Stimulated activated naive B cell treated with anti-CD40 and anti-IgM and Interleukin-4, amounts not matched to agents 10 μg/mL and 1 μg/mL and 100 μg/mL, for 72 hours (primary cell): Measurements from ENCODE around the gene TMEM150A.
"Not testable (repeated sequence)": the region's sequence is repeated elsewhere in the genome, so short reads cannot be mapped to it uniquely, and the experiment has no call there.

Experiments used
- ATAC-seq, 2 donors: fragments of 150-1000 bp; cut with Tn5 transposase; replicated peaks; 2 replicates each; pipeline ENCODE4 v1.10.0; 2021; ENCODE audit warnings: moderate library complexity in 1 of 2
- DNase-seq: peaks from one replicate; pipeline ENCODE4 v3.0.0; 2021
- H3K27ac Mint-ChIP-seq: one replicate; pipeline ENCODE4 v1.8.0; 2022; ENCODE audit warnings: mild to moderate bottlenecking, mixed read lengths
- H3K27me3 Mint-ChIP-seq, 2 donors: one replicate each; pipeline ENCODE4 v1.8.0; 2022; ENCODE audit warnings: mixed read lengths in 2 of 2
- H3K36me3 Mint-ChIP-seq, 2 donors: one replicate each; pipeline ENCODE4 v1.8.0; 2022; ENCODE audit warnings: mixed read lengths in 2 of 2, mild to moderate bottlenecking in 1 of 2
- H3K4me1 Mint-ChIP-seq, 2 donors: one replicate each; pipeline ENCODE4 v1.8.0; 2022; ENCODE audit warnings: mixed read lengths in 2 of 2, mild to moderate bottlenecking in 1 of 2
- H3K4me3 Mint-ChIP-seq, 2 donors: one replicate each; pipeline ENCODE4 v1.8.0; 2022; ENCODE audit warnings: mild to moderate bottlenecking in 2 of 2, mixed read lengths in 2 of 2, moderate library complexity in 1 of 2
- H3K9me3 Mint-ChIP-seq, 2 donors: one replicate each; pipeline ENCODE4 v1.8.0; 2022; ENCODE audit warnings: mixed read lengths in 2 of 2, mild to moderate bottlenecking in 1 of 2

The TMEM150A gene

DNA sequence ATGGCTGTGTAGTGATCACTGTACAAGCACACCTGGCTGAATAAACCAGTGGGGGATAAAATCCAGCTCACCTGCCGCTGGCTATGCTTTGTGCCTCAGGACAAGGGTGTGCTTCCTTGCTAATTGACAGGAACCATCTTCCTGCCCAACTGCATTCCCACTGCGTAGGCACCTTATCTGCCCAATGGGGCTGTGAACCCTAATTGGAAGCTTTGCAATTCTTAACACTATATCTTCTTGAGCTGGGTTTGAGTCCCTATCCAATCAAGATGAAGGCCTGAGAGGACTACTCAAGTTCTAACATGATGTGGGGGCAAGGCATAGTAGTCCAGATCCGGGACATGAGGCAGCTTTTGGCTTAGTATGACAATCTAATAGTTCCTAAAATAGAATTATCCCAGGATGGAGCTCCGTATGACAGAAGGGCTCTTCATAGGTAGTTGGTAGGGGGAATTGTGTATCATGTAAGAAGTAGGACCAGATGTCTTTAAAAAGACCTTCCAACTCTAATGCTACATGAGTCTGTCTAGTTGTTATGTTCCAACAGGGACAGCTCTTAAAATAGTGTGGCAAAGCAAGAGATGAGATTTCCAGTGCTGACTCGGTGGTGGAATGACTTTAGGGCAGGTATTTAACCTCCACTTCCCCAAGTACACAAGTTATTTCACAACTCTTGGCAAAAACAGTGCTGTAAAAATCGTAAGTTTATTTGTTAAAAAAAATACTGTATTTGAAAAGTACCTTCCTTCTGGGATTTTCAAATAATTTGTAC, 2.3 kb upstream of the TMEM150A start:
- no peak overlapping the region for H3K4me3 Mint-ChIP-seq
- peaks cover 38 to 61% of the 10 kb centered on the region in 2 donors for H3K4me1 Mint-ChIP-seq
- DNase-seq = no peak
- H3K27me3 Mint-ChIP-seq = no peaks in the 10 kb centered on the region
- H3K27ac Mint-ChIP-seq = no peak overlapping the region
- ATAC-seq = no peak
- H3K36me3 Mint-ChIP-seq = peaks cover 19 to 26% of the 10 kb centered on the region in 2 donors
- no peaks in the 10 kb centered on the region for H3K9me3 Mint-ChIP-seq

DNA sequence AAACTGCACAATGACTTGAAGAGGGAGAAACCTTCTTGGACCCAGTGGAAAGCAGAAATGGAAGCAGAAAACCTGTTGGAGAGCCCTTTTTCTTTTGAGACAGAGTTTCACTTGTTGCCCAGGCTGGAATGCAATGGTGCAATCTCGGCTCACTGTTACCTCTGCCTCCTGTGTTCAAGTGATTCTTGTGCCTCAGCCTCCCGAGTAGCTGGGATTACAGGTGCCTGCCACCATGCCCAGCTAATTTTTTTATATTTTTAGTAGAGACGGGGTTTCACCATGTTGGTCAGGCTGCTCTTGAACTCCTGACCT, 1.6 kb upstream of the TMEM150A start:
- Mint-ChIP-seq H3K27ac (peak overlapping the region; percentile 81), H3K4me1 (peaks cover 37 to 58% of the 10 kb centered on the region in 2 donors), H3K4me3 (peak overlapping the region; percentile 91 to 92), H3K36me3 (peaks cover 16 to 23% of the 10 kb centered on the region in 2 donors)
- not testable (repeated sequence) for H3K27me3 Mint-ChIP-seq, DNase-seq, ATAC-seq, H3K9me3 Mint-ChIP-seq

DNA sequence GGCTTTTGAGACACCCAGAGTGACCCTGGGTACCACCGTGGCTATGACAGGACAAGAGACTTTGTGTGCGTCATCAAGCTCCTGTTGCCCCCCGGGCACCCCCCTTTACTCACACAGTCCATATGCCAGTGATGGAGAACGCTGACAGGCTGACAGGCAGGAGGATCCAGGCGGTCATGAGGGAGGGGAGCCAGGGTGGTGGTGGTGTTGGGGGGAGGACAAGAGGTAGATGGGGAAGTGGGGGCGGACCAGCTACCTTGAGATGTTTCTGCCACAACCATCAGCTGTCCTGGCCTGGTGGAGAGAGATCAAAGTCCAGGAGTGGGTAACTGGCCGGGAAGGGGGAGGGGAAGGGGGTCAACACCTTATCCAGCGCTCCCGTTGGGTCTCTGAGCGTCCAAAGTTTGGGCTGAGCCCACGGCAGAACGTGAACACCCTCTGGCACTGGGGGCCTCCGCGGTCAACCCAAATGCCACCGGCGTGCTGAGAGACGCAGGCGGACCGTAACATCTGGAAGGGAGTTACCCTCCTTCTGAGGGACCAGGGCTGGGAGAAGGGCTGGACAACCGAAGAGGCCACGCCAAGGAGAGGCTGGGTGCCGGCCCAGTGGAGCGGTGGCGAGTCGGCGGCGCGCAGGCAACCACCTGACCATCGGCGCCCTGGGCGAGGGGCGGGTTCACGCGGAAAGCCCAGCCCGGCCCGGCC, 575 bp downstream of the TMEM150A start:
- peak overlapping the region; percentile 94 for H3K27ac Mint-ChIP-seq
- ATAC-seq = peak; percentile 41 to 46

DNA sequence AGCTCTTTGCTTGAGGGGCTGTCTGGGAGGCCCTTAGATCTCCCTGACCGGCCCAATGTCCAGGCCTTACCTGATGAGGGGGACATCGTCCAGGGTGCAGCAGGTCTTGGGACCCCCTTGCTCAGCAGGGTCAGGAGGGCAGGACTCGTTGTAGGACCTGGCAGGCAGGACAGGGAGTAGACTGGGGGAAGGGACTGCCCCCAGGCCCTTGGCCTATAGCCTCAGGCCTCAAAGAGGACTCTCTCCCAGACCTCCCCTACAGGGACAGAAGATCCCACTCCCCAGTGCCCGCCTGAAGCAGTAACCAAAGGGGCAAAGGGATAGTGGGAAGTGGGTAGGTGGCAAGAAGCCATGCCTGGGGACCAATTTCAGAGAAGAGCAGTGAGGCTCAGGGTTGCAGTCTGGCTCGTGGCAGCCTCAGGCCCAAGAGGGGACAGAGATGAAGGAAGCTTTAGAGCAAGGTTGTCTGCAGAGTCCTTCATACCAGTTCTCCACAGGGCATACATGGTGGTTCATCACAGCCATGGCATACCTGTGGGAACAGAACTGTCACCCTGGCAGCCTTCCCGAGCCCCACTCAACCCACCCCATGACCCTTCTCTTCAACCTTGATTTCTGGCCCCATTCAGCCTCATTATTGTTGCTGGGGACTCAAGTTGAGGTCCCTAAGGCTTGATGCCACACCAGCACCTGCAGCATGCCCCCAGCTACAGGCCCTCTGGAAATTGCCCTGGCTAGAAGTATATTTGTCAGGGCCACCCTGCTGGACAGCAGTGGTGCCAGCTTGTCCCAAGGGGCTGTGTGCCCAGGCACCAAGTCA, 1.3 kb downstream of the TMEM150A start:
- Mint-ChIP-seq H3K4me3 (peak overlapping the region; percentile 92 to 94), H3K4me1 (peaks cover 38 to 57% of the 10 kb centered on the region in 2 donors), H3K9me3 (no peaks in the 10 kb centered on the region), H3K27ac (peak overlapping the region; percentile 94), H3K27me3 (no peaks in the 10 kb centered on the region), H3K36me3 (peaks cover 7 to 20% of the 10 kb centered on the region in 2 donors)
- ATAC-seq = no peak
- no peak for DNase-seq

More for the DNA sequence above, 575 bp downstream of the TMEM150A start:
- Mint-ChIP-seq H3K4me3 (peak overlapping the region; percentile 92 to 94), H3K36me3 (peaks cover 7 to 17% of the 10 kb centered on the region in 2 donors), H3K4me1 (peaks cover 33 to 55% of the 10 kb centered on the region in 2 donors), H3K27me3 (no peaks in the 10 kb centered on the region), H3K9me3 (no peaks in the 10 kb centered on the region)
- DNase-seq = no peak

DNA sequence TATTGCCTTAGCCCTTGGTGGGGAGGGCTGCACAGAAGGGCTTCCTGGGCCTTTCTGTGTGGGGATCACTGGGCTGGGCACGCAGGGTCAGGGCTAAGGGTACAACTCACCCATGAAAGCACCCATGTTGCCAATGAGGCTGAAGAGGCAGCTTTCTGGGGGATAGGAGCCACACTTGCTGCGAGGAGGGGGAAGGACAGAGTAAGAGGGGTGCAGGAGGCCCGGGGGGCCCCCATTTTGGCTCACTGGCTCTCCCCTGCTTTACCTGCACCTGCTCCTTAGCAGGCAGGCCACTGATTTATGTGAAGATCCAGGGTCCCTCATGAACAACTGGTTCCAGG, 2.3 kb downstream of the TMEM150A start:
- no peak for ATAC-seq
- DNase-seq = no peak
- Mint-ChIP-seq H3K9me3 (no peaks in the 10 kb centered on the region), H3K27ac (peak overlapping the region; percentile 39), H3K4me3 (no peak overlapping the region), H3K36me3 (peaks cover 9 to 23% of the 10 kb centered on the region in 2 donors), H3K4me1 (peaks cover 37 to 64% of the 10 kb centered on the region in 2 donors), H3K27me3 (no peaks in the 10 kb centered on the region)

DNA sequence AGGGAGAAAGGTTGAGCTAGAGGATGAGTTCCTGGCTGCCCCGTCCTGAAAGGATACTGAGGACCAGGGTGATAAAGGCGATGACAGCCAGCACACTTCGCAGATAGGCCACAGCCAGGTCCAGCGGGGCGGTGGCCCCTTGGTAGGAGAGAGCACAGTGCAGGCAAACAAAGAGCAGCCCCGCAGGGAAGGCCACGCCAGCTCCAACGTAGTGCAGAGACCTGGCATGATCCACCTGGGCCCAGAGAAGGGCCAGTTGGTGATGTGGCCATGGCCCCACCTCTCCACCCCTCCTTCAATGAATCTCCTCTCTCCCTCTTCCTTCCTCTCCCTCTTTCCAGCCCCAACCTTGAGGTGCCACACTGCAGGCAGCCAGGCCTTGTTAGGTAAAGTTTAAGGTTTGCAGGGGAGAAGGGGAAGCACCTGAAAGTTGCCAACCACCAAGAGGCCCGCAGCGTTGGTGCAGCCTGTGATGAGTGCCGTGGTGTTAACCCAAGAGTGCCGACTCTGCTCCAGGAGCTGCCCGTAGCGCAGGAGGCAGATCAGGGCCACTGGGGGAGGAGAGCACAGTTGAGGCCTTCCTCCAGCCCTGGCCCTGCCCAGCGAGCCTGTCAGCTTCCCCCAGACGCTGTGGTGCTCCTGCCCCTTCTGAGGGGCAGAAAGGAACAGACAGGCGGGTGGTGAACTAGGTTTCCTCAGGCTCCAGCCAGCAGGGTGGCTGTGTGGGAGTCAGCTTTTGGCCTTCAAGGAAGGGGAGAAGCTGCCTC, 2.8 kb downstream of the TMEM150A start:
- no peaks in the 10 kb centered on the region for H3K27me3 Mint-ChIP-seq
- no peak overlapping the region for H3K4me3 Mint-ChIP-seq
- DNase-seq = no peak
- H3K9me3 Mint-ChIP-seq = no peaks in the 10 kb centered on the region
- peak overlapping the region; percentile 39 for H3K27ac Mint-ChIP-seq
- peaks cover 37 to 66% of the 10 kb centered on the region in 2 donors for H3K4me1 Mint-ChIP-seq
- peaks cover 9 to 20% of the 10 kb centered on the region in 2 donors for H3K36me3 Mint-ChIP-seq
- no peak for ATAC-seq

DNA sequence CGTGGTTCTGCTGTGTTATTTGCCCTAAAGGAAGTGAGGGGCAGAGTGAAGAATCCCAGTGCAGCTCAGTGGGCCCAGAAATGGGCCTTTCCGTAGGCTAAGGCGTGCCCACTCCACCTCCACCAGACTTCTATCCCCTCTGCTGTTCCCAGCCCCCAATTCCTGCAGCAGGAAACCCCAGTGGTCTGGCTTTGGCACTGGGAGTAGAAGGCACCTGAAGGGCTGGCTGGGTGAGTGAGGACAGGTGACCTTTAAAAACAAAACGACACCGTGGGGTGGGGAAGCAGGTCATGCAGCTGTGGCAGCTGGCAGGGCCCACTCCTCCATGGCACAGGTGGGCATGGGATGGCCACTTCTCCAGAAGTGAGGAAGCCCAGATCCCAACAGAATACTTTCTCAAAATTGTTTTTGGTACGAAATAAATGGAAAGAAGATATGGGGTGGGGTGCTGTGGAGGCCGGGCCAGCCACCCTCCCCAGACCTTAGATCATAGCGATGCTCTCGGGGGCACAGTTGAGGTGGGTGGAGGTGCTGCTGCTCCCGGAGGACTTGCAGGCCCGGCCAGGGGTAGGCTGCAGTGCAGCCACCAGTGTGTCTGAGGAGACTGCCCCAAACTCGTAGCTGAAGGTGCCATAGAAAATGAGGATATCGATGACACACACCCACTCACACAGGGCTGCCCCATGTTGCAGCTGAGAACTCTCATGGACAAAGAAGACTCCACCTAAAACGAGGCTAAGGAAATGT, 3.7 kb downstream of the TMEM150A start:
- Mint-ChIP-seq H3K9me3 (no peaks in the 10 kb centered on the region), H3K27ac (peak overlapping the region; percentile 25), H3K27me3 (no peaks in the 10 kb centered on the region), H3K4me3 (no peak overlapping the region), H3K4me1 (peaks cover 40 to 69% of the 10 kb centered on the region in 2 donors), H3K36me3 (peaks cover 7 to 17% of the 10 kb centered on the region in 2 donors)
- ATAC-seq (no peak), DNase-seq (no peak)

DNA sequence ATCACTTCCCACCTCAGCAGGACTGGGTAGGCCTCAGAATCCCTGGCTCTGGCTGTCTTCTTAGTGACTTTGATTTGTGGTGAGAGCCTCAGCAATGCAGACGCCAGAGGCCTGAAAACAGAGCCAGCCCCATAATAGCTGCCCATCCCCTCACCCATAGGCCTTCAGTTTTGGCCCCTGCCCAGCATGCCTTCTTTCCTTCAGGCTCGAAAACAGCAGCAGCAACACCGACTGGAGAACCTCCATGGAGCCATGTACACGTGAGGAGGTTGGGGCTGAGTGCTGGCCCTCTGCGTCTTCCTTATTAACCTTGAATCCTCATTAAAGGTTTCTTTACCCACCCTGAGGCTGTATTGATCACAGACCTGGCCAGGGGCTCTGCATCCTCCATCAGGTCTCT, 5.3 kb downstream of the TMEM150A start:
- H3K36me3 Mint-ChIP-seq = peaks cover 8 to 13% of the 10 kb centered on the region in 2 donors
- peak overlapping the region; percentile 90 to 100 for H3K4me3 Mint-ChIP-seq
- no peaks in the 10 kb centered on the region for H3K9me3 Mint-ChIP-seq
- H3K27me3 Mint-ChIP-seq = no peaks in the 10 kb centered on the region
- ATAC-seq (no peak), DNase-seq (no peak)
- H3K4me1 Mint-ChIP-seq = peaks cover 38 to 61% of the 10 kb centered on the region in 2 donors
- H3K27ac Mint-ChIP-seq = no peak overlapping the region

DNA sequence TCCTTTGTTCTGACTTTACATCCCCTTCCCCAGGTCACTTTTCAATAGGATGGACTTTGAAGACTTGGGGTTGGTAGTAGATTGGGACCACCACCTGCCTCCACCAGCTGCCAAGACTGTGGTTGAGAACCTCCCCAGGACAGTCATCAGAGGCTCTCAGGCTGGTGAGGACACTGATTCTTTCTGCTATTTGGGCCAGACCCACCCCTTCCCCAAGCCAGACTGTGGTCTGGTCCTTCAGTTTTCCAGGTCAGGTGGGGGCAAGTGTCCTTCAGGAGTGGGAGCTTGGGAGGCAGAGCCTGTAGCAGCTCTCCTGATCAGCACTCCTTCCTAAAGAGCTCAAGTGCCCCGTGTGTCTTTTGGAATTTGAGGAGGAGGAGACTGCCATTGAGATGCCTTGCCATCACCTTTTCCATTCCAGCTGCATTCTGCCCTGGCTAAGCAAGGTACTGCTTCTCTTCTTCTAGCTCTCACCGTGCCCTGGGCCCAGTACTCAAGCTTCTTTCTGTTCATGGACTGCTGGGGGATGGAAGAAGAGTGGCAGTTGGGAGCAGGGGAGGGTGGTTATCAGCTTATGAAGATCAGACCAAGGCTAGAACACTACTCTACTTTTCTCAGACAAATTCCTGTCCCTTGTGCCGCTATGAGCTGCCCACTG, 5.9 kb downstream of the TMEM150A start:
- peak overlapping the region; percentile 59 for H3K27ac Mint-ChIP-seq
- DNase-seq (no peak), ATAC-seq (no peak)
- H3K27me3 Mint-ChIP-seq = no peaks in the 10 kb centered on the region
- peaks cover 10 to 13% of the 10 kb centered on the region in 2 donors for H3K36me3 Mint-ChIP-seq
- H3K4me3 Mint-ChIP-seq = peak overlapping the region; percentile 90 to 100
- H3K9me3 Mint-ChIP-seq = no peaks in the 10 kb centered on the region
- peaks cover 34 to 56% of the 10 kb centered on the region in 2 donors for H3K4me1 Mint-ChIP-seq

DNA sequence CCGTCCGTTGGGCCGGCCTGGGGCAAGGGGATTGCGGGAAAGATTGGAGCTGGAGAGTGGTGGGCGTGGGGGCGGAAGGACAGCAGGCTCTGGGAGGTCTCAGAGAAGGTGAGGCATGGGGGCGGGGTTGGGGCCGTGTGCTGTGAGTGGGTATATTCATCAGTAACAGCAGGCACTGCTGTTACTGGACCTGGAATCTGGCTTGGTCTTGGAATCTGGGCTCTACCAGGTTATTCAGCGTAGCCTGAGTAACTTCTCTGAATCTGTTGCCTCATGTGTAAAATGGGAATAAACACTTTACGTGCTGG, 6.5 kb downstream of the TMEM150A start:
- peak; percentile 15 to 25 for ATAC-seq
- H3K36me3 Mint-ChIP-seq = peaks cover 10 to 13% of the 10 kb centered on the region in 2 donors
- no peaks in the 10 kb centered on the region for H3K27me3 Mint-ChIP-seq
- H3K4me1 Mint-ChIP-seq = peaks cover 29 to 50% of the 10 kb centered on the region in 2 donors
- peak overlapping the region; percentile 90 to 100 for H3K4me3 Mint-ChIP-seq
- H3K27ac Mint-ChIP-seq = peak overlapping the region; percentile 99
- H3K9me3 Mint-ChIP-seq = no peaks in the 10 kb centered on the region
- no peak for DNase-seq

DNA sequence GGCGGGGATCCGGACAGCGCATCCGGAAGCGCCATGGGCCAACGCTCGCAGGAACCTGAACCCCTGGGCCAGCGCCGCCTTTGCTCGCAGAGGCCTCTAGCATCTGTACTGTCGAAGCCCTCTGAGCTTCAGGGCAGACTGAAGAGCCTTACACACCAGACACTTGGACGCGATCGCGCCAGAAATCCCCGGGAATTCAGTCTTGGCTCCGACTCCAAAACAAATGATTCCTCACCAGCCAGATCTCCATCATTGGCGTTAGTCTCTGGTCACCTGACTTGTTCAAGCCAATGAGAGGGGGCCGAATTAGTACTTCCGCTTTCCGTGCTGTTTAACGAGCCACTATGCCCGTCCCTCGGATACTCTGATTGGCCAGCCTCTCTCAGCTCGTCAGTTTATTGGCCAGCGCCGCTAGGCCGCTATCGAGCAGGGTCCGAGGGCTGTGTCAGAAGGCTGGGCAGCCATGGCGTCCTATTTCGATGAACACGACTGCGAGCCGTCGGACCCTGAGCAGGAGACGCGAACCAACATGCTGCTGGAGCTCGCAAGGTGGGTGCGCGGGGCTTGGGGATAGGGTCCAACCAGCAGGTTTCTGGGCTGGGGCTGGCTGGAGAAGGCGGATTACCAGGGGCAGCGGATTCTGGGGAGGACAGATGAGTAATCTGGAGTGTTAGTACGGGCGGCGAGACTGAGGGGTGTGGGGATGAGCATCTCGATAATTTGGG, 7.0 kb downstream of the TMEM150A start, which contains the start of gene RNF181:
TSS of gene RNF181 (plus strand) at position 445 of the 725 bp plus-strand sequence. CDS start at position 464, 19 bp downstream.
- Mint-ChIP-seq H3K9me3 (no peaks in the 10 kb centered on the region), H3K27ac (peak within 1 kb of the TSS; percentile 99), H3K4me1 (peaks cover 30 to 45% of the 10 kb centered on the region in 2 donors), H3K27me3 (no peaks in the 10 kb centered on the region), H3K36me3 (peaks cover 10 to 13% of the 10 kb centered on the region in 2 donors), H3K4me3 (peak within 1 kb of the TSS; percentile 90 to 100)
- ATAC-seq = peak; percentile 99 to 100
- peak; percentile 92 for DNase-seq

DNA sequence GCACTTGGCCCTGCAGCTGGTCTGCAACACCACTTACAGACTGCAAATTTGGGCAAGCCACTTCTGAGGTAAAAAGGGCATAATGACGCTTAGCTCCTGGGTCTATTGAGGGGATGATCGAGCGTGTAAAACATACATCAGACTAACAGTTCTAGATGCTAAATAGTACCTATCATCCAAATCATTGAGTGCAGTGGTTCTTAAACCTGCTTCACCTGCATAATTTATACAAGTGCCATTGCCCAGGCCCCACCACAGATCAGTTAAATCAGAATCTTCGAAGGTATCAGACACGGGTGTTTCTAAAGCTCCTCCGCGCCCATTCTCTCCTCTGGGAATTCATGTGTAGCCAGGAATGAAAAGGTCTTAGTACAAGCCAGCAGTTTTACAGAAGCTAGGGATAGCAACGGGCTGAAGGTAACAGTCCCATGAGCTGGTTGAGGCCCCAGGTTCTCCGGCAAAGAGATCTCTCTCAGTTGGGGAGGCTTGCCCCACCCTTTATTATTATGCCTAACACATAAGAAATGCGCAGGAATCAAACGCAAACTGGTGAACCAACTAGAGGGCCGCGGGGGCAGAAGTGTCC, 7.7 kb downstream of the TMEM150A start:
- Mint-ChIP-seq H3K27ac (peak overlapping the region; percentile 99), H3K27me3 (no peaks in the 10 kb centered on the region), H3K36me3 (peaks cover 10 to 13% of the 10 kb centered on the region in 2 donors), H3K4me1 (peaks cover 27 to 38% of the 10 kb centered on the region in 2 donors), H3K4me3 (peak overlapping the region; percentile 90 to 100), H3K9me3 (no peaks in the 10 kb centered on the region)
- ATAC-seq = peak in 1 of 2 donors; percentile 3
- DNase-seq = no peak
